Measurements from ENCODE around the gene ACAP3.

Gene ACAP3

DNA sequence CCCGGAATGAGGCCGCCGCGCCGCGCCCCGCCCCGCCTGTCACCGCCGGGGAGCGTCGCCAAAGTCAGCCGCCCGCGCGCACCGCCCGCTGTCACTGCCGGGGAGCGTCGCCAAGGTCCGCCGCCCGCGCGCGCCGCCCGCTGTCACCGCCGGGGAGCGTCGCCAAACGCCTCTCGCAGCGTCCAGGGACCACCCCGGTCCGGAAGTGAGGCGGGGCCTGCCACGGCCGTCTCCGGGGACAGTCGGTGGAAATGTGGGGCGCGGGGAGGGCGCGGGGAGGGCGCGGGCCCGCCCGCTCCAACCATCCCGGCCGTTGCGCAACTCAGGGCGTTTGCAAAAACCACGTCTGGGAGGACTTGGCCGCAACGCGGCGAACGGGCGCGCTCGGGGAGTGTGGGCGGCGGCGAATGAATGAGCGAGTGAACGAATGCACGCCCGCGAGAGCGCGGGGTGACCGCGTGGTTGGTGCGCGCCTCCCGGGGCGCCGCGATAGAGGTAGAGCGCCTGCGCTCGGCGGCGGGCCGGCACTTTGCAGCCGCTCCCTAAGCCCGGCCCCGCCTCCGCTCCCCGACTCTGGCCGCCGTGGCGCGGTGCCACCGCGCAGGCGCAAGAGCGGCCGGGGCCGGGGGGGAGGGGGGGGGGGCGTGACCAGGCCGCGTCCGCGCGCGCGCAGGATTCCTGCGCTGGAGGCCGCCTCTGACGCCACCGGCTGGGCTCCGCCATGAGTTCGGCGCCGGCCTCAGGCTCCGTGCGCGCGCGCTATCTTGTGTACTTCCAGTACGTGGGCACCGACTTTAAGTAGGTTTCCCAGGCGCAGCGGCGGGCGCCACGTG, at the start of gene ACAP3, which contains the start of gene PUSL1:
Gene ACAP3, minus strand, starts transcription at position 8 of the 833 bp plus-strand sequence. CDS start 115 bp downstream, outside the sequence.
Gene PUSL1, plus strand, starts transcription at position 675 of the 833 bp plus-strand sequence. Its CDS starts 47 bp downstream, at position 722.
- no peak for TF ChIP-seq CTCF (IDR thresholded peaks at IDR 0.05; ENCODE audit: insufficient read depth, low read depth, low read length, missing control alignments)
- H3K4me3 ChIP-seq (ENCODE audit: low read depth, low read length): peak within 1 kb of the TSS; percentile 89
- DNase-seq (ENCODE audit: low read depth): peak; percentile 97

DNA sequence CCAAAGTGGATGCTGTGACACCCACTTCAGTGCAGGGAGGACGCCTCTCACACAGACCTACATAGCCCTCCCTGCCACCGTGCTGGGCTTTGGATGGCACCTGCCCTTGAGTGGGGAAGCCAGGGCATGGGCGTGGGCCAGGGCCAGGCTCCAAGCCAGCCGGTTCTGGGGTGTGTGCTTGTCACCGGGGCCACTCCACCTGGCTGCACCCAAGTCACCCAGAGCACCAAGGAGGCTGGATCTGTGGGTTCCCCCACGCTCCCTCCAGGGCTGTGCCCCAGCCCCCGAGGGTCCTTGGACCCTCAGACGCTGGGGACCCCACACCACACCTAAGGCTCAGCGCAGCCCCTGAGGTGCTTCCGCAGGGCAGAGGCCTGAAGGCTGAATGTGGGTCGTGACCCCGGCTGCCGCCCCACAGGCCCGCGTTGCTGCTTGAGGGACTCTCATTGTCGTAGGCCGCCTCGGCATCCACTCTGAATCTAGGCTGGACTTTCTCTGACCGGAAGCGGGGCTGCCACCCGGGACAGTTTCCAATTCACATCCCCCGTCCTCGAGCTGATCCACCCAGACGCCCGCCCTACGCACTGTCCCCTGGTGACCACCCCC, 49.2 kb upstream of the ACAP3 start:
- H3K4me3 ChIP-seq (ENCODE audit: low read depth, low read length): no peak overlapping the region
- TF ChIP-seq CTCF (IDR thresholded peaks at IDR 0.05; ENCODE audit: insufficient read depth, low read depth, low read length, missing control alignments): no peak

GRCh38 chr1:1356166-1356795, 48.6 kb upstream of the ACAP3 start:
- DNase-seq (ENCODE audit: low read depth): no peak
- no peak for TF ChIP-seq CTCF (IDR thresholded peaks at IDR 0.05; ENCODE audit: insufficient read depth, low read depth, low read length, missing control alignments)
- no peak overlapping the region for H3K4me3 ChIP-seq (ENCODE audit: low read depth, low read length)

More for the DNA sequence above, 49.2 kb upstream of the ACAP3 start:
- DNase-seq (ENCODE audit: low read depth): no peak

DNA sequence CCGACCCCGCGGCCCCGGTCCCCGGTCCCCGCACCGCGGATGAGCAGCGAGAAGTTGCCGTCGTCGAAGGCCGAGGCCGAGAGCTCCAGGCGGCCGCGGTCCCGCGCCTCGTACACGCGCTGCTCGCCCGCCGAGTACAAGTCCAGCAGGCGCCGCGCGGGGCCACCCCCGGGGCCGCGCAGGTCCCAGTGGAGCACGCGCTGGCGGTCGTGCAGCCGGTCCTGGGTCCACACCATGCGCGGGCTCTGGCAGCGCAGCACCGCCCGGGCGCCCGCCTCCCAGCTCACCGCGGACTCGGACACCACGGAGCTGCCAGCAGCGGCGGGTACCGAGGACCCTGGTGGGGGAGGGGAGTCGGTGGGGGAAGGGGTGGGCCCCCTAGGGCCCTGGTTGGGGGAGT, 47.7 kb upstream of the ACAP3 start:
- no peak overlapping the region for H3K4me3 ChIP-seq (ENCODE audit: low read depth, low read length)
- TF ChIP-seq CTCF (IDR thresholded peaks at IDR 0.05; ENCODE audit: insufficient read depth, low read depth, low read length, missing control alignments): no peak
- no peak for DNase-seq (ENCODE audit: low read depth)

DNA sequence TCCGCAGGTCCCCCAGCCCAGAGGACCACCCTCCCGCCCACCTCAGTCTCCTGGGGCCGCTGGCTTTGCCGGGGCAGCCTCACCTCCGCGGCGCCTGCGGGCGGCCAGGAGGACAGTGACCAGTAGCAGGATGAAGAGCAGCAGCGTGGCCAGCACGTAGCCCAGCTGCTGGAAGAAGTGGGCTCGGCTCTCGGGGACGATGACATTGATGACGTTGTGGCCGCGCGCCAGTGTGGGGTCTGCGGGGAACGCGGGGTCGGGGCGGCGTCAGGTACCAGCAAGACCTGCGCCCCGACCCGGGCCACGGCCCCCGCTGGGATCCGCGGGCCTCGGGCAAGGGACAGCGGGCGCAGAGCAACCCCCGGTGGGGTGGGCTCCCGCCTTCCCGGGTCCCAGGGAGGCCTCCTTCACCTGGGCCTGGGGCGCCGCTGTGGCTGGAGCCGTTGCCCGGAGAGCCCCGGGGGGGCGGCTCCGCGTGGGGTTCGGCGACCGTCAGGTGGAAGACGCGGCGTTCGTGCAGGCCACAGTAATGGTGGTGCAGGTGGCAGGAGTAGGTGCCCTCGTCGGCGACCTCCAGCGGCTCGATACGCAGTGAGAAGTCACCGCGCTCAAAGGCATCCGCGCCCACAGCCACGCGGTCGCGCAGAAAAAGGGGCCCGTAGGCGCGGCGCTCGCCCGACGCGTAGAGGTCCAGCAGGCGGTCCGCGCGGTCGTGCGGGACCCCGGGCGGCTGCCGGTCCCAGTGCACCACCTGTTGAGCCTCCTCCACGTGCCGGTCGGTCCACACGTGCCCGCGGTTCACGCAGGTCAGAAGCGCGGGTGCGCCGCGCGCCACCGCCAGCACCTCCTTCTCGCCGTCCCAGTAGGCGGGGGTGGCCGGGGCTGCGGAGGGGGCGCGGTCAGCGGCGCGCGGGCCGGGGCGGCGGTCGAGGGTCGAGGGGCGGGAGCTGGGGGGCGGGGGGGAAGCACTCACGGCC, 46.8 kb upstream of the ACAP3 start:
- no peak for DNase-seq (ENCODE audit: low read depth)
- no peak overlapping the region for H3K4me3 ChIP-seq (ENCODE audit: low read depth, low read length)
- no peak for TF ChIP-seq CTCF (IDR thresholded peaks at IDR 0.05; ENCODE audit: insufficient read depth, low read depth, low read length, missing control alignments)

All from GM12865 (cell line).